HG03439 (cell line): ENCODE data around the gene GLIPR2.
"Not testable (repeated sequence)": the region's sequence is repeated elsewhere in the genome, so short reads cannot be mapped to it uniquely, and the experiment has no call there.

Experiments
- ATAC-seq: cut with Tn5 transposase; IDR thresholded peaks from one replicate; pipeline ENCODE4 v1.9.1; 2021; ENCODE audit warnings: mild to moderate bottlenecking, moderate library complexity; ENCODE audit not compliant: unreplicated experiment

Gene GLIPR2

GRCh38 chr9:36136272-36136893, at the start of gene GLIPR2:
TSS of gene GLIPR2 (plus strand) at chr9:36136733. CDS start at chr9:36136779, 46 bp downstream.
- ATAC-seq = peak; percentile 95

- ATAC-seq = not testable (repeated sequence)
Observed at GRCh38 chr9:36087054-36087453, 49.5 kb upstream of the GLIPR2 start.

- ATAC-seq = no peak
Observed at GRCh38 chr9:36088020-36088419, 48.5 kb upstream of the GLIPR2 start.

- ATAC-seq = no peak
Observed at GRCh38 chr9:36091026-36091953, 45.2 kb upstream of the GLIPR2 start.

GRCh38 chr9:36092014-36092413, 44.5 kb upstream of the GLIPR2 start:
- no peak for ATAC-seq

GRCh38 chr9:36092509-36093215, 43.9 kb upstream of the GLIPR2 start:
- ATAC-seq = peak; percentile 63

- ATAC-seq = no peak
Observed at GRCh38 chr9:36093384-36093783, 43.1 kb upstream of the GLIPR2 start.

- no peak for ATAC-seq
Observed at GRCh38 chr9:36099718-36100117, 36.8 kb upstream of the GLIPR2 start.

GRCh38 chr9:36100532-36100931, 36.0 kb upstream of the GLIPR2 start:
- no peak for ATAC-seq

GRCh38 chr9:36101916-36102741, 34.4 kb upstream of the GLIPR2 start:
- no peak for ATAC-seq

GRCh38 chr9:36102742-36103495, 33.6 kb upstream of the GLIPR2 start:
- ATAC-seq = peak; percentile 73

- ATAC-seq = no peak
Observed at GRCh38 chr9:36109071-36109470, 27.5 kb upstream of the GLIPR2 start.

GRCh38 chr9:36110434-36110833, 26.1 kb upstream of the GLIPR2 start:
- no peak for ATAC-seq

- no peak for ATAC-seq
Observed at GRCh38 chr9:36112516-36112915, 24.0 kb upstream of the GLIPR2 start.

GRCh38 chr9:36113999-36114398, 22.5 kb upstream of the GLIPR2 start:
- ATAC-seq = no peak

GRCh38 chr9:36116593-36116992, 19.9 kb upstream of the GLIPR2 start:
- no peak for ATAC-seq

- ATAC-seq = no peak
Observed at GRCh38 chr9:36118201-36118600, 18.3 kb upstream of the GLIPR2 start.

GRCh38 chr9:36118706-36119105, 17.8 kb upstream of the GLIPR2 start:
- ATAC-seq = no peak

GRCh38 chr9:36119476-36119875, 17.1 kb upstream of the GLIPR2 start:
- ATAC-seq = no peak

GRCh38 chr9:36120705-36121104, 15.8 kb upstream of the GLIPR2 start:
- ATAC-seq = no peak
